HepG2 (cell line): ENCODE results near the gene SECTM1. TPM values are rescaled to one million over a fixed set of nuclear protein-coding genes. Genes with fewer than 3 reads are reported as not detected.

ENCODE experiments used
- BORCS8-MEF2B ChIP-seq: sonication (generic); formaldehyde crosslinking; IDR thresholded peaks from 2 replicates; pipeline ENCODE4 v1.8.0; 2022; ENCODE audit warnings: mild to moderate bottlenecking, missing genetic modification reagents
- EHMT2 ChIP-seq: fragments of 200-600 bp; sonication (generic); IDR thresholded peaks from 2 replicates; pipeline ENCODE4 v1.7.0; 2017; ENCODE audit warnings: antibody characterized with exemption, low read depth, low read length, borderline replicate concordance
- FIP1L1 ChIP-seq: fragments of 200-400 bp; formaldehyde crosslinking; IDR thresholded peaks from 2 replicates; pipeline ENCODE4 v1.6.1; 2018; ENCODE audit warnings: low read depth, mild to moderate bottlenecking, low read length, moderate library complexity, borderline replicate concordance; ENCODE audit not compliant: insufficient read depth
- GABPA ChIP-seq, 2 experiments: IDR thresholded peaks; 2 replicates each; pipeline ENCODE4 v1.6.1; 2011 to 2016; ENCODE audit warnings: low read depth in 2 of 2, low read length in 1 of 2, missing biosample characterization in 1 of 2, missing genetic modification characterization in 1 of 2
- KDM5B ChIP-seq: sonication (generic); formaldehyde crosslinking; IDR thresholded peaks from 2 replicates; pipeline ENCODE4 v1.4.0; 2020; ENCODE audit warnings: missing genetic modification reagents, mild to moderate bottlenecking, borderline replicate concordance
- MIXL1 ChIP-seq: IDR thresholded peaks from 2 replicates; pipeline ENCODE4 v1.6.1; 2016
- NFKB2 ChIP-seq: sonication (generic); formaldehyde crosslinking; IDR thresholded peaks from 2 replicates; pipeline ENCODE4 v1.4.0; 2020; ENCODE audit warnings: missing genetic modification reagents, borderline replicate concordance
- PCBP2 ChIP-seq: fragments of 200-400 bp; formaldehyde crosslinking; optimal IDR thresholded peaks from 2 replicates; pipeline ENCODE3; 2018; ENCODE audit warnings: low read length, low read depth; ENCODE audit not compliant: poor library complexity, severe bottlenecking
- RXRA ChIP-seq: sonication (generic); formaldehyde crosslinking; IDR thresholded peaks from 2 replicates; pipeline ENCODE4 v1.5.1; 2020; ENCODE audit warnings: missing genetic modification reagents
- SKI ChIP-seq: fragments of 450-650 bp; IDR thresholded peaks from one replicate; pipeline ENCODE4 v1.6.1; 2018; ENCODE audit warnings: mild to moderate bottlenecking; ENCODE audit not compliant: partially characterized antibody
- SOX13 ChIP-seq, 3 experiments: fragments of 450-650 bp in 1 of 3; sonication (generic) in 1 of 3; formaldehyde crosslinking in 1 of 3; IDR thresholded peaks in 2 of 3; conservative IDR thresholded peaks in 1 of 3; 2 replicates each; pipeline versions ENCODE4 v1.5.0 to v1.6.1; 2016 to 2020; ENCODE audit warnings: antibody characterized with exemption in 1 of 3, mild to moderate bottlenecking in 1 of 3, missing compliant biosample characterization in 1 of 3, missing genetic modification reagents in 1 of 3, moderate library complexity in 1 of 3
- SRSF9 ChIP-seq: fragments of 200-400 bp; formaldehyde crosslinking; IDR thresholded peaks from 2 replicates; pipeline ENCODE4 v1.6.1; 2018; ENCODE audit warnings: borderline replicate concordance, mild to moderate bottlenecking, low read depth, low read length; ENCODE audit not compliant: insufficient read depth, poor library complexity, severe bottlenecking
- YY1 ChIP-seq: IDR thresholded peaks from 2 replicates; pipeline ENCODE4 v1.6.1; 2011; ENCODE audit warnings: low read length, low read depth, moderate library complexity, mild to moderate bottlenecking; ENCODE audit not compliant: insufficient read depth, insufficient replicate concordance
- ZMAT5 ChIP-seq: sonication (generic); formaldehyde crosslinking; IDR thresholded peaks from 2 replicates; pipeline ENCODE4 v1.5.0; 2020; ENCODE audit warnings: mild to moderate bottlenecking, low read depth, missing genetic modification reagents, borderline replicate concordance
- ZNF317 ChIP-seq: sonication (generic); formaldehyde crosslinking; IDR thresholded peaks from 2 replicates; pipeline ENCODE4 v1.5.0; 2020; ENCODE audit warnings: mild to moderate bottlenecking, missing genetic modification reagents
- ZNF382 ChIP-seq: sonication (generic); formaldehyde crosslinking; IDR thresholded peaks from 2 replicates; pipeline ENCODE4 v1.5.0; 2020; ENCODE audit warnings: missing genetic modification reagents, mild to moderate bottlenecking, borderline replicate concordance
- ZNF414 ChIP-seq: sonication (generic); formaldehyde crosslinking; IDR thresholded peaks from 2 replicates; pipeline ENCODE4 v1.5.0; 2020; ENCODE audit warnings: missing genetic modification reagents
- ZNF484 ChIP-seq: sonication (generic); formaldehyde crosslinking; IDR thresholded peaks from 2 replicates; pipeline ENCODE4 v1.5.1; 2020; ENCODE audit warnings: mild to moderate bottlenecking, low read depth, missing genetic modification reagents, borderline replicate concordance
- ZNF510 ChIP-seq: sonication (generic); formaldehyde crosslinking; IDR thresholded peaks from 2 replicates; pipeline ENCODE4 v1.4.0; 2020; ENCODE audit warnings: low read depth, mild to moderate bottlenecking, missing genetic modification reagents
- ZNF605 ChIP-seq: sonication (generic); formaldehyde crosslinking; IDR thresholded peaks from 2 replicates; pipeline ENCODE4 v1.8.0; 2022; ENCODE audit warnings: mild to moderate bottlenecking, missing genetic modification reagents
- ZNF761 ChIP-seq: sonication (generic); formaldehyde crosslinking; conservative IDR thresholded peaks from 2 replicates; pipeline ENCODE4 v1.4.0; 2020; ENCODE audit warnings: mild to moderate bottlenecking, missing genetic modification reagents
- ZNF772 ChIP-seq: sonication (generic); formaldehyde crosslinking; IDR thresholded peaks from 2 replicates; pipeline ENCODE4 v1.5.0; 2020; ENCODE audit warnings: mild to moderate bottlenecking, missing genetic modification reagents
- polyA plus RNA-seq, 8 experiments: library from polyadenylated mRNA; depleted of rRNA in 3 of 8; stranded (reverse) in 7 of 8; unstranded in 1 of 8; fragments of >200 nt; fragmentation: Illumina TruSeq in 4 of 8; extraction: Trizol in 4 of 8; gene quantifications; 2 replicates each; pipeline versions ENCODE4 v1.2.1 to v1.2.3, GENCODE V29; 2011 to 2016; ENCODE audit warnings: low read depth in 4 of 8, missing spikeins in 1 of 8, mixed read lengths in 1 of 8; ENCODE audit not compliant: insufficient read depth in 1 of 8
- total RNA-seq, 5 experiments: library from RNA; depleted of rRNA; stranded (reverse); fragments of >200 nt; fragmentation: Illumina TruSeq; extraction: Trizol; gene quantifications; 2 replicates each; pipeline ENCODE4 v1.2.3, GENCODE V29; 2016; ENCODE audit warnings: low read depth in 1 of 5
- TF ChIP-seq, protein P1 (sequence below): sonication (generic); formaldehyde crosslinking; IDR thresholded peaks from 2 replicates; pipeline ENCODE4 v1.4.0; 2020; ENCODE audit warnings: missing genetic modification reagents, borderline replicate concordance

The SECTM1 gene
- total and polyA plus RNA-seq, 2 of the 13 experiments (the other 11 are each of a cell fraction or from before 2014, with no cell fraction given) = 3.5 to 5.3 TPM

GRCh38 chr17:82334622-82335394, 1.2 kb upstream of the SECTM1 start (continued):
- TF ChIP-seq, protein P1, sequence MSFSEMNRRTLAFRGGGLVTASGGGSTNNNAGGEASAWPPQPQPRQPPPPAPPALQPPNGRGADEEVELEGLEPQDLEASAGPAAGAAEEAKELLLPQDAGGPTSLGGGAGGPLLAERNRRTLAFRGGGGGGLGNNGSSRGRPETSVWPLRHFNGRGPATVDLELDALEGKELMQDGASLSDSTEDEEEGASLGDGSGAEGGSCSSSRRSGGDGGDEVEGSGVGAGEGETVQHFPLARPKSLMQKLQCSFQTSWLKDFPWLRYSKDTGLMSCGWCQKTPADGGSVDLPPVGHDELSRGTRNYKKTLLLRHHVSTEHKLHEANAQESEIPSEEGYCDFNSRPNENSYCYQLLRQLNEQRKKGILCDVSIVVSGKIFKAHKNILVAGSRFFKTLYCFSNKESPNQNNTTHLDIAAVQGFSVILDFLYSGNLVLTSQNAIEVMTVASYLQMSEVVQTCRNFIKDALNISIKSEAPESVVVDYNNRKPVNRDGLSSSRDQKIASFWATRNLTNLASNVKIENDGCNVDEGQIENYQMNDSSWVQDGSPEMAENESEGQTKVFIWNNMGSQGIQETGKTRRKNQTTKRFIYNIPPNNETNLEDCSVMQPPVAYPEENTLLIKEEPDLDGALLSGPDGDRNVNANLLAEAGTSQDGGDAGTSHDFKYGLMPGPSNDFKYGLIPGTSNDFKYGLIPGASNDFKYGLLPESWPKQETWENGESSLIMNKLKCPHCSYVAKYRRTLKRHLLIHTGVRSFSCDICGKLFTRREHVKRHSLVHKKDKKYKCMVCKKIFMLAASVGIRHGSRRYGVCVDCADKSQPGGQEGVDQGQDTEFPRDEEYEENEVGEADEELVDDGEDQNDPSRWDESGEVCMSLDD (CRISPR knock-in tag) = no peak
- TF ChIP-seq FIP1L1 (no peak), GABPA (IDR thresholded peaks at IDR 0.05; ENCODE audit: low read depth, low read length) (no peak), GABPA (CRISPR knock-in tag; IDR thresholded peaks at IDR 0.05; ENCODE audit: low read depth) (0 out of 2 replicates have a peak, but pooled peaks have one; percentile 15), SOX13 (IDR thresholded peaks at IDR 0.05) (no peak), SOX13 (CRISPR knock-in tag; conservative IDR thresholded peaks at IDR 0.05 in 1 of 2, IDR thresholded peaks at IDR 0.05 in 1 of 2) (no peak), NFKB2 (CRISPR knock-in tag) (0 out of 2 replicates have a peak, but pooled peaks have one; percentile 21), YY1 (no peak), RXRA (CRISPR knock-in tag) (no peak; the same call in 1 of the 2 replicates), ZNF510 (CRISPR knock-in tag) (no peak), ZNF484 (CRISPR knock-in tag) (no peak), ZNF761 (peak; percentile 29; the same call in 1 of the 2 replicates), ZNF605 (CRISPR knock-in tag) (no peak), ZNF772 (CRISPR knock-in tag) (peak; percentile 17; the same call in 1 of the 2 replicates), ZNF317 (no peak), ZNF414 (CRISPR knock-in tag) (no peak), EHMT2 (no peak), PCBP2 (no peak), BORCS8-MEF2B (CRISPR knock-in tag) (no peak), ZNF382 (no peak), MIXL1 (CRISPR knock-in tag) (no peak), ZMAT5 (CRISPR knock-in tag) (no peak), KDM5B (CRISPR knock-in tag) (no peak), SRSF9 (no peak), SKI (no peak)
